Retinal pigment epithelial cell (primary cell): ENCODE results near the gene WDR7.

Source experiments
- DNase-seq: peaks from one replicate; pipeline ENCODE4 v3.0.0-alpha.2; 2010; ENCODE audit warnings: low read depth
- H3K4me3 ChIP-seq: 2 replicates; pipeline ENCODE4 v1.5.1; 2011; ENCODE audit warnings: mild to moderate bottlenecking, low read length, control low read depth, moderate library complexity
- TF ChIP-seq, protein P1 (sequence below): conservative IDR thresholded peaks from 2 replicates; pipeline ENCODE4 v1.5.1; 2011; ENCODE audit warnings: low read depth, low read length, control low read depth, inconsistent platforms

WDR7 gene

DNA sequence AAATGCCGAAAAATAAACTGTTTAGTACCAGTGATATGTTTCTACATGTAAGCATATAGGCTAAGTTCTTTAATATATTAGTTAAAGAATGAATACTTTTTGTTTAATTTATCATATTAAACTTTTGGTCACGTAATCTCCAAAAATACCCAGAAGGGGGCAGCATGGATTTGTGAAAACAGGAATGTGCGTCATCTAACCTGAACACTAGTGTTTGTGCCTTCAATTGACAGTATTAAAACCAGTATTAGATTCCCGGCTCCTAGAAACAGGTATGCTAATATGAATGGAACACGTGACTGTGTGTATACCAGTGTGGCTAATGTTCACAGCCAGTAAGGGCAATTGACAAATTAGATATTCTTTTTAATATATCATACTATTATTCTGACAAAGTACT lies 51.8 kb downstream of the WDR7 start:
- H3K4me3 ChIP-seq = no peak overlapping the region
- TF ChIP-seq, protein P1, sequence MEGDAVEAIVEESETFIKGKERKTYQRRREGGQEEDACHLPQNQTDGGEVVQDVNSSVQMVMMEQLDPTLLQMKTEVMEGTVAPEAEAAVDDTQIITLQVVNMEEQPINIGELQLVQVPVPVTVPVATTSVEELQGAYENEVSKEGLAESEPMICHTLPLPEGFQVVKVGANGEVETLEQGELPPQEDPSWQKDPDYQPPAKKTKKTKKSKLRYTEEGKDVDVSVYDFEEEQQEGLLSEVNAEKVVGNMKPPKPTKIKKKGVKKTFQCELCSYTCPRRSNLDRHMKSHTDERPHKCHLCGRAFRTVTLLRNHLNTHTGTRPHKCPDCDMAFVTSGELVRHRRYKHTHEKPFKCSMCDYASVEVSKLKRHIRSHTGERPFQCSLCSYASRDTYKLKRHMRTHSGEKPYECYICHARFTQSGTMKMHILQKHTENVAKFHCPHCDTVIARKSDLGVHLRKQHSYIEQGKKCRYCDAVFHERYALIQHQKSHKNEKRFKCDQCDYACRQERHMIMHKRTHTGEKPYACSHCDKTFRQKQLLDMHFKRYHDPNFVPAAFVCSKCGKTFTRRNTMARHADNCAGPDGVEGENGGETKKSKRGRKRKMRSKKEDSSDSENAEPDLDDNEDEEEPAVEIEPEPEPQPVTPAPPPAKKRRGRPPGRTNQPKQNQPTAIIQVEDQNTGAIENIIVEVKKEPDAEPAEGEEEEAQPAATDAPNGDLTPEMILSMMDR = peak; percentile 62
- DNase-seq = no peak

DNA sequence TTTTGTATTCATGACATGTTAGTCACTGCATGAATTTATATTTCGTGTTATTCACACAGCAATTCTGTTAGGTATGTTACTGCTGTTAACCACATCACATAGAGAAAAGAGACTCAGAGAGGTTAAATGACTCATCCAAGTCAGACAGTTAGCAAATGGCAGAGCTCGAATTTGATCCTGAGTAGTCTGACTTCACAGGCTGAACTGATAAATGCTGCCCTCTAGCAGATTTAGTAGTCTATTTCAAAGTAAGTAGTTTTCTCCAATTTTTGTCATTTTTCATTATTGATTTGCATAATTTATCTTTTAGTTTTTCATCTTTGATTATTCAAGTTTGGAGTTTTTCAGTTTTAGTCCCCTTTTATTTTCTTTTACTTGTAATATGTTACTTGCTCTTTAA lies 58.3 kb downstream of the WDR7 start:
- H3K4me3 ChIP-seq = no peak overlapping the region
- peak; percentile 45 for DNase-seq
- TF ChIP-seq, protein P1 = peak; percentile 41

DNA sequence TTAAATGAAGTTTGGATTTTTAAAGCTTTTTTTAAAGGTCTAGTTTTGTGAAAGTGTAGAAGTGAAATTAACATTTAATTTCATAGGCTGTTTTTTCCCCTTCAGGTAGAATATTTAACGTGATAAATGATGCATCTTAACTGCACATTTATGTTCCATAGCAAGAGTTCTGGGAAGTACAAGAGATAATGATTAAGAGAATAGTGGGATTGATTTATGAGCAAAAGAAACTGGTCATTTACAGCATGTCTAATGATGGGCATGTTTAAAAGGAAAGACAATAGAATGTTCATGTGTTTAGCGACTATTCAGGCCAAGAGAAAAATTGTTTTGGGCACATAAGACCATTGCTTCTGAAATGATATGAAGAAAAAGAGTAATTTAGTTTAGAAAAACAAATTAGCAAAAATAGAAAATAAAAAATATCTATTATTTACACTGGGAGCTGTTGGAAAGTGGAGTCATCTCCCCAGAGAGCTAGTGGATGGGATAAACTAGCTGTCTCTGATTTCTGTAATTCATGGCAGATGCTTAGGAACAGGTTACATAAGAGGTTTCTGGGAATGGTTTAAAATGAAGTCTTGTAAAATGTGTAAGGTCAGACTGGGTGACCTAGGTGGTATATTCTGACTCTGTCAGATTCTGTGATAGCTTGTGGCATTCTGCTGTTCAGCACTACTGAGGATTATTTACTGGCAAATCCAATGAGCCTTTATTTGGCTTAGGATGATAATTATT lies 60.7 kb downstream of the WDR7 start:
- DNase-seq = no peak
- H3K4me3 ChIP-seq = no peak overlapping the region
- TF ChIP-seq, protein P1 = no peak

DNA sequence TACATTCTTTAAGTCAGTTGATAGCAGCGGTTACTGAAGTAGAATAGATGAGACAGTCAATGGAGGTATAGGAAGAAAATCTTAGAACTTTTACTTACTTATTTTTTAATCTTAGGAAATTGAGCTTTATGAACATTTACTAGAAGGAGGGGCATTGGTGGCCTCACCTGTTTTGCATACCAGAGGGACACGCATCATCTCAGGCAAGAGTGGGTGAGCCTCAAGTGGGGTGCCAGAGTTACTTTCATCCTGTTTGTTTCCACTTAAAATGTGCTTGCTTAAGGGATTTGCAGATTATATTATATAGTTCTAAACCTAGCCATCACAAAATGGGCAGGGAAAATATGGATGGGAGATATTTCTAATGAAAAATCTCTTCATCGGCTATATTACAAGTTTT lies 61.6 kb downstream of the WDR7 start:
- DNase-seq = no peak

DNA sequence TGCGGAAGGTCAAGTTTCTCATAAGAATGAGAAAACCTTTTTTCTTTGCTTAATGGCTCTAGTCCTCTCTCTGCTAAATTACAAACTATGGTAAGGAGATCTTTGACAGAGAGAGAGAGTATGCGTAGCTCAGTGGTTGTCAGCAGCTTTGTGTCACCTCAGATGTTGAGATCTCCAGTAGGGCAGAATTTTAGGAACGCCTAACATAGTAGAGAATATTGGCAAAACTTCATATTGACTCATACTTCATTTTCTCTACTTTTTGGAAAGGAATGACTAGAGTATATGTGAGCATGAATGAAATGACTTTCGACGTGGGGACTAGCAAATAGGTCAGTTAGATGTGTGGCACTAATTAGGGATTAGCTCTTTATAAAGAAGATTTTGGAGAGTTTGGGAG lies 64.0 kb downstream of the WDR7 start:
- H3K4me3 ChIP-seq = no peak overlapping the region
- TF ChIP-seq, protein P1 = no peak
- DNase-seq = no peak

More for the DNA sequence above, 61.6 kb downstream of the WDR7 start:
- no peak overlapping the region for H3K4me3 ChIP-seq
- TF ChIP-seq, protein P1 = no peak

DNA sequence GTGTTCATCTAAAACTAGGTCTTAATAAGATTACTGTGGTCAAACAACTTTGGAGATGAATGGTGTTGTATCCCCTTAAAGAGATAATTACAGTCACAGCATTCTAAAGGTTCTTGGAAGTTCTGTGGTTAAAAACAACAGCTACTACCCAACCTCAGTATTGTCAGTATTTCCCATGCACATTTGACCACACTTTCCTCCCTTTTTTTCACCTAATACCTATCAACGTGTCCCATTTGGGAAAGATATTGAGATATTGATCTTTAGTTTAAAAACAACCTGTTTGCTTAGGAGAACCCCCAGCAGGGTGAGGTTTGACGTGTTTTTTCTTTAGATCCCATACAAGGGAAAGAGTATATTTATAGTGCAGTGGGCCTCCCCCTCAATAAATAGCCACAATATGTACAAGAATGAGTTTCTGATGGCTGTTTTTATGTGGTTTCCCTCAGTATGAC lies 65.6 kb downstream of the WDR7 start:
- TF ChIP-seq, protein P1 = no peak
- H3K4me3 ChIP-seq = no peak overlapping the region
- DNase-seq = no peak

DNA sequence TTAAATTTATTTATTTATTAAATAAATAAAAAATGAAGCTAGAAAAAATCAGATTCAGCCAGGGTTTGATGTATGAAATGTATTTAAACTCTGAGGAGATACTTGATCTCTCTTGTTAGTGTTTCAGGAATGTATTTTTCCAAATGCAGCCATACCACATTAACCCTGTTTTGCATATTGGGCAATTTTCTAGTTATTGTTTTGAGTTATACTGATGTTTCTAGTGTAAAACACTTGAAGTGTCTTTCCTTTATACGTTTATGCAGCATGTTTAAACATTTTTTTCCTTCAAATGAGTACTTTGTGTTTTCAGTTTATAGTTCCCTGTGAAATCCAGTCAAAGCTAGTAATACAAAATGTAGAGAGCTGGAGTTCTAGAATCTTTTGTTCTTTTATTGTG lies 69.9 kb downstream of the WDR7 start:
- TF ChIP-seq, protein P1 = no peak
- no peak overlapping the region for H3K4me3 ChIP-seq
- no peak for DNase-seq
